GM18498 (cell line): ENCODE measurements around the gene ADAMTSL4.

Experiments
- ATAC-seq: cut with Tn5 transposase; IDR thresholded peaks from one replicate; pipeline ENCODE4 v1.9.1; 2021; ENCODE audit warnings: mild to moderate bottlenecking, moderate library complexity; ENCODE audit not compliant: unreplicated experiment

Gene ADAMTSL4

GRCh38 chr1:150532860-150533259 lies 16.3 kb upstream of the ADAMTSL4 start:
- ATAC-seq, result no peak

DNA sequence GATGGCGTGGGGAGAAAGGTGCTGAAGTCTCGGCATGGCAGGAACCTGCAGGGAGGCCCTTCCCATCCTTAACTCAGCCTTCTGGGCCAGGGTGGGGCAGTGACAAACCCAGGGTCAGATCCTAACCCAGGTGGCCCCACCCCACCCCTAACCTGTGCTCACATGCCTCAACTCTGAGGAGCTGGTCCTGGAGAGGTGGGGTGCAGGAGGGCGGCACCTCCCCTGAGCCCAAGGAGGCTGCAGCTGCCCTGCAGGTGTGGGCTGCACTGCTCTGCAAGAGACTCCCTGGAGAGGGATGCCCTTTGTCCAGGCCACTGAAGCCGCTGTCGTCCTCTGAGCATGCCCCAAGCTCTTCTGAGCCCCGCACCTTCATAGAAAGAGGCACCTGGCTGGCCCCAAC lies 15.2 kb upstream of the ADAMTSL4 start:
- ATAC-seq, result no peak

GRCh38 chr1:150535511-150536287 lies 13.5 kb upstream of the ADAMTSL4 start:
- ATAC-seq, result no peak

GRCh38 chr1:150536836-150537731 lies 12.1 kb upstream of the ADAMTSL4 start:
- no peak for ATAC-seq

DNA sequence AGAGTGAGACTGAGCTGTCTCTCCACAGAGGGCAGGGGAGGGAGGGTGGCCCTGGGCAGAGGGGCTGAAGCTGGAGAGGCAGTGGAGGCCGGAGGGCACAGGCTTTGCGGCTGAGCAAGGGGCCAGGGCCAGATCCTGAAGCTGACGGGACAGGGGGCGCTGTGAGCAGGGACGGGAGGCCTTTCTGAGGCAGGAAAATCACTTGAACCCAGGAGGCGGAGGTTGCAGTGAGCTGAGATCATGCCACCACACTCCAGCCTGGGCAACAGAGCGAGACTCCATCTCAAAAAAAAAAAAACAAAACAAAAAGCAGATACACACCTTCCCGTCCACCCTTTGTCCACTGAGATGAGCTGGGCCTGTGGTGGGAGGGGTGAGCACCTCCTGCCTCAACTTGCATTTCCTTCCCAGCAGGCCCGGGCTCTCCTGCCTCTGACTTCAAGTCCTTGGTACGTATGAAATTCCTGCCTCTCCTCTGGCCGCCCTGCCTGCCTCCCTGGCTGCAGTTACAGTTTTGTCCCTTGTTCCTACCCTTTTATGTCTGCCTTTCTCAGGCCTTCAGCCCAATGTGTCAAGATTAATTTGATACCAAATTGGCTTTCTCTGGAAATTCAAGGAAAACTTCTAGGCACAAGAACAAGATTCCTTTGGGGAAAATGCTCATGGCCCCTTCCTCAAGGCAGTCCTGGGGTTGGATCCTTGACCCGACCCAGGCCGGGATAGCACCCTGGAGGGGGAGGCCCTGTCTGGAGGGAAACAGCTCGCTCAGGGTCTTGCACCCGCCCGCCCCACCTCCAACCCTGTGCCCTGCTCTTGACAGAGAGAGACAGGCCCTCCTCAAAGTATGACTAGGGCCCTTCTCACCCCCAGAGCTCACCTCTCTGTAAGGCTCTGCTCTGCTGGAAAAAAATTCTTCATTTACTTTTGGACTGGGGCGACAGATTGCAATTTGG lies 11.2 kb upstream of the ADAMTSL4 start:
- no peak for ATAC-seq

DNA sequence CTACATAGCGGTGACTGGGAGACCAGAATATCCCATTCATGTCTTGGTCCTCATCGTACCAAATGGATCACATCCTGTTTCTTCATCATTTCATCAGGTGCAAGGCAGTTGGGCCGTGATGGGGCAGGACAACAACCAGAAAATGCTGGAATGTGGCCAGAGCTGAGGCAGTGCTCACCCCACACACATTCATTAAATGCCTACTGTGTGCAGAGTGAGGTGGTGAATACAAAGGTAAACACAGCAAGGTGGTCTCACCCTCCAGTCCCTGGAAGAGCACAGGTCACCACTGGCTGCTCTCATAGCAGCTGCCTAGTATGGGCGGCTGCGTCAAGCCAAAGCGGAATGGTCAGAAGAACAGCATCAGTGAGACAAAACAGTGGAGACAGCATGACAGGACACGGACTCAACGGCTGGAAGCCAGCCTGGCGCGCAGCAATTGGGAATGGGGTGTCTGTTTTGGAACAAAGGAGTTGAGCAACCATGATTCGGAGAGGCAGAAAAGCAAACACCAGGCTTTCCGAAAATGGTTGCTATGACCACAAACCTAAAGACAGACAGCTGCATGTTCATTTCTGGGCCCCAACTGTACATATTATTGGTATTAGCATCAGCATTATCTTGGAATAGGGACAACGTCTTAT lies 5.6 kb upstream of the ADAMTSL4 start:
- no peak for ATAC-seq

- no peak for ATAC-seq
Measured at GRCh38 chr1:150544204-150544603, 5.0 kb upstream of the ADAMTSL4 start.

- no peak for ATAC-seq
Measured at GRCh38 chr1:150545486-150546032, 3.6 kb upstream of the ADAMTSL4 start.

- no peak for ATAC-seq
Measured at GRCh38 chr1:150546294-150546937, 2.8 kb upstream of the ADAMTSL4 start.

DNA sequence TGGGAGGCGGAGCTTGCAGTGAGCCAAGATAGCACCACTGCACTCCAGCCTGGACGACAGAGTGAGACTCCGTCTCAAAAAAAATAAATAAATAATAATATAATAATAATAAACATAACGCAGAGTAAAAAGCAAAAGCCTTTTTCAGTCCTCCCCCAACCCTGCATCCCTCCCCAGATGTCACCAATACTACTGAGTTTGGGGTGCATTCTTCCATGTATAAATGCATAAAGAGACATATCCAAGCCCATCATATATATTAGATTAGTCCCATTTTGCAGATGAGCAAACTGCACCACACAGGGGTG lies 930 bp upstream of the ADAMTSL4 start:
- no peak for ATAC-seq

- ATAC-seq, result peak; percentile 5
Measured at GRCh38 chr1:150549496-150550221, 451 bp downstream of the ADAMTSL4 start.

DNA sequence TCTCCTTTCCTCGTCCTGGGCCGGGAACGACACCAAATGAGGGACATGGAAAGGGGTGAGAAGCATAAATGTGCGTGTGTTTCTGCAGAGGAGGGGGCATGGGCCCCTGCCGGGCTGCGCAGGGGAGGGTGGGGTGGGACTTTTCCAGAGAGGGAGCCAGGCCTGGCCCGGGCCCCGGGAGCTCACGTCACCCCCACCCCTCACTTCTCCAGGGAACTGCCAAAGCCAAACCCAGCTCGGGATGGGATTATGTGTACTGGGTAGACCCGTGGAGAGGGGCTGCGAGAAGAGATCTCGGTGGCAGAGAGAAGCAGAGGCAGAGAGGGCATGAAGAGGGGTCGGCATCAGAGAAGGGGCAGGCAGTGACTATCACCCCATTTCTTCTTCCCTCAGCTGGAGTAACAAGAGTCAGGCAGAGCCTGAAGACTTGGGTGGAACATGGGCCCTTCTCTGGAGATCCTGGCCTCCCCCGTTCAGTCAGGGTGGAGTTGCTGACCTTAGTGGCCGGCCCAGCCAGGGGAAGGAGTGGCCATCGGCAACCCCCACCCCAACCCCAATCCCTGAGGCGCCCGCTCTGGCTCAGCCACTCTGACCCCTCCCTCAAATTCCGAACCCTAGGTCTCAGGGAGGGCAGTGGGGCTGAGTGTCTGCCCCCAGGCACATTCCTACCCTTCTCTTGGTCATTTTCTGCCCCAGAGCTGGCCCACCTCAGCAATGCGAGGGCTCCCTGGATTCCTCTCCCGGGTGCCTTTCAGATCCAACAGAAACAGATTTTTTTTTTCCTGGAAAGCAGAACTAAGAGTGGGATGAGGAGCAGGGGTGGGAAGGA lies 1.2 kb downstream of the ADAMTSL4 start:
- no peak for ATAC-seq

- ATAC-seq, result no peak
Measured at GRCh38 chr1:150551051-150551783, 2.0 kb downstream of the ADAMTSL4 start.

- ATAC-seq, result no peak
Measured at GRCh38 chr1:150551784-150552127, 2.5 kb downstream of the ADAMTSL4 start.

DNA sequence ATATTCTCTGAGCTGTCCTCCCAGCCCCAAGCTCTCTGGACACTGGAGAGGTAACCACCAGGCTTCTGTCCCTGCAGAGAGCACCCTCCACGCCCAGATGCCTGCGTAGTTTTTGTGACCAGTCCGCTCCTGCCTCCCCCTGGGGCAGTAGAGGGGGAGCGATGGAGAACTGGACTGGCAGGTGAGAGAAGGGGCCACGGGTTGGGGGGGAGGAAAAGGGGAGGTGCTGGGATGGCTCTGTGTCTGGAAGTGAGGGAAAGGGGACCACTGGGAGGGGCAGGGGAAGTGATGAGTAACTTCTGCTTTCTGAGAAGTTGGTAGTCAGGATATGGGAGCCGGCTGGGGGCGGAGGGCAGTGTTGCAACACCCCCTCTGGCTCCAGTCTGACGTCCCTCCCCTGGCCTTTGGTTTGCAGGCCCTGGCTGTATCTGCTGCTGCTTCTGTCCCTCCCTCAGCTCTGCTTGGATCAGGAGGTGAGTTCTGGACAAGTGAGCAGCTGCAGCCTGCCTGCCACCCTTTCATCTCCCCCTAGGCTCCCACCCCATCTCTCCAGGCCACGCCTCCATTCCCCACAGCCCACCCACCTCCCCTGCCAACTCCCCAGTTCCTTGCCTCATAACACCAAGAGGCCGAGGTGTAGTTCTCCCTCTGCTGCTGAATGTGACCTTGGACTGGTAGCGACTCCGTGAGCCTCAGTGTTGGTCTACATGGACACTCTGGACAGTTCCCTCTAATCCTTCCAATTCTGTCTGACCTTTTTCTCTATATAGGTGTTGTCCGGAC lies 3.1 kb downstream of the ADAMTSL4 start:
- ATAC-seq, result no peak

GRCh38 chr1:150552911-150553289 lies 3.7 kb downstream of the ADAMTSL4 start:
- ATAC-seq, result no peak
